ENCODE results near the gene STAT3. TPM values are rescaled to one million over a fixed set of nuclear protein-coding genes. Genes with fewer than 3 reads are reported as not detected.

The STAT3 gene
- total and polyA plus RNA-seq, 8 donors, result 31.3 to 207 (median 104) TPM

DNA sequence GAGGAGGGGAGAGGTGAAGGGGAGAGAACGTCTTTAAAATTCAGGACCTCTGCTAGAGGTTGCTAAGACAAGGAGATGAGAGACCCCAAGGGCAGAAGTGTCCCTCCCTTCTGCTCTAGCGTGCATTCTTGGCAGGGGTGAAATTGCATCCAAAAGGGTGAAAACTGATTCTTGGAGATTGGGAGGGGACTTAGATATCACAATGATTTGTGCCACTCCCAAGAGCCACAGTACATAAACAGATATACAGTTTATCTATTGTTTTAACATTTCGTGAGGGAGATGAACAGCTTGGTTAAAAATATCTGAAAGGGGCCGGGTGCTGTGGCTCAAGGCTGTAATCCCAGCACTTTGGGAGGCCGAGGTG, 22.1 kb upstream of the STAT3 start:
- H3K27ac ChIP-seq, result peak overlapping the region; percentile 39 to 90 (median 81)
- WGBS, 5 donors, result 49 to 72% (median 66%) methylated on average over 5 of the region's 5 CpGs
- intact Hi-C loops (cut with DNase I; ENCODE audit: low total_unique reads), result no loop called here
- H3K4me3 ChIP-seq, result no peak overlapping the region
- no peaks in the 10 kb centered on the region for H3K27me3 ChIP-seq
- TF ChIP-seq POLR2AphosphoS5 (IDR thresholded peaks at IDR 0.05) (no peak), POLR2A (IDR thresholded peaks at IDR 0.05) (no peak), EP300 (IDR thresholded peaks at IDR 0.05) (no peak)
- TF ChIP-seq, protein P1, sequence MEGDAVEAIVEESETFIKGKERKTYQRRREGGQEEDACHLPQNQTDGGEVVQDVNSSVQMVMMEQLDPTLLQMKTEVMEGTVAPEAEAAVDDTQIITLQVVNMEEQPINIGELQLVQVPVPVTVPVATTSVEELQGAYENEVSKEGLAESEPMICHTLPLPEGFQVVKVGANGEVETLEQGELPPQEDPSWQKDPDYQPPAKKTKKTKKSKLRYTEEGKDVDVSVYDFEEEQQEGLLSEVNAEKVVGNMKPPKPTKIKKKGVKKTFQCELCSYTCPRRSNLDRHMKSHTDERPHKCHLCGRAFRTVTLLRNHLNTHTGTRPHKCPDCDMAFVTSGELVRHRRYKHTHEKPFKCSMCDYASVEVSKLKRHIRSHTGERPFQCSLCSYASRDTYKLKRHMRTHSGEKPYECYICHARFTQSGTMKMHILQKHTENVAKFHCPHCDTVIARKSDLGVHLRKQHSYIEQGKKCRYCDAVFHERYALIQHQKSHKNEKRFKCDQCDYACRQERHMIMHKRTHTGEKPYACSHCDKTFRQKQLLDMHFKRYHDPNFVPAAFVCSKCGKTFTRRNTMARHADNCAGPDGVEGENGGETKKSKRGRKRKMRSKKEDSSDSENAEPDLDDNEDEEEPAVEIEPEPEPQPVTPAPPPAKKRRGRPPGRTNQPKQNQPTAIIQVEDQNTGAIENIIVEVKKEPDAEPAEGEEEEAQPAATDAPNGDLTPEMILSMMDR (IDR thresholded peaks at IDR 0.05), result no peak
- no peaks in the 10 kb centered on the region for H3K36me3 ChIP-seq
- peaks cover 60 to 99% (median 80%) of the 10 kb centered on the region in 4 donors for H3K4me1 ChIP-seq
- no peaks in the 10 kb centered on the region for H3K9me3 ChIP-seq
- DNase-seq, result no peak

DNA sequence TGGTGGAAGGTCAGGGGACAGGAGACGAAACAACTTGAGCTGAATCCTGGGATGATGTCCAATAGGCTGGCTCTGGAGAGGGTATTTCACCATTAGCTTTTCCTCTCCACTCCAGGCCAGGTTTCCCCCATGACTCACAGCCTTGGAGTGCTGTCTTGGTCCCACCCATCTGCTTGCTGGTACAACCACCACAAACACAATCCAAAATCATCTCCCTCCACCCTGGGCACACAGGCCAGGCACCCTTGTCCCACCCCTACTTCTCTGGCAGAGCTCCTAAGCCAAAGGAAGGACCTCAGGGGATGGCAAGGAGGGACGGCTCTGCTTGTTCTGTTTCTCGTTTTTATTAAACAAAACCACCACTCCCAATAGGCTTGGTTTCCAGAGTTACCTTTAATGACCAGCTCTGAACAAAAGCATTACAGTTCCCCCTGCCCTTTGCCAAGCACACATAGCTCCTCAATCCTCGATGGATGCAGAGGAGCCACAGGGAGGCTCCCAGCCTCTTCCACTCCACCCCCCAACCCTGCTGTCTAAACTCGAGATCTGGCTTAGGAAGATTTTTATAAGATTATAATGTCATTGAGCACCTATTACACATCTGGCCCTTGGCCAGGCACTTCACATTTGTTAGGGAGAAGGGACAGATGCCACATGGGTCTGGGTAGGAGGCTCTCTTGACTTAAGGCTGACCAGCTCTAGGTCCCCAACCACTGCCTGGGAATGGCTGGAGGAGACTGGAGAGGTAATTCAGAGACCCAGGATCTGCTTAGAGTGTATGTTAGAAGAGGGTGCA, 21.5 kb upstream of the STAT3 start:
- H3K4me3 ChIP-seq, result no peak overlapping the region
- TF ChIP-seq, protein P1 (IDR thresholded peaks at IDR 0.05), result no peak
- TF ChIP-seq POLR2A (IDR thresholded peaks at IDR 0.05) (no peak), POLR2AphosphoS5 (IDR thresholded peaks at IDR 0.05) (peak; percentile 30 to 65 (median 42))
- H3K36me3 ChIP-seq, result peaks cover 2 to 6% (median 5%) of the 10 kb centered on the region in 4 donors
- H3K27ac ChIP-seq, result peak overlapping the region; percentile 52 to 90 (median 81)
- H3K4me1 ChIP-seq, result peaks cover 57 to 99% (median 77%) of the 10 kb centered on the region in 4 donors
- intact Hi-C loops (cut with DNase I; ENCODE audit: low total_unique reads), result no loop called here
- no peaks in the 10 kb centered on the region for H3K9me3 ChIP-seq
- H3K27me3 ChIP-seq, result no peaks in the 10 kb centered on the region
- WGBS, 5 donors, result 17 to 38% (median 24%) methylated on average over 4 to 5 of the region's 5 CpGs
- DNase-seq, result peak; percentile 40 to 49

DNA sequence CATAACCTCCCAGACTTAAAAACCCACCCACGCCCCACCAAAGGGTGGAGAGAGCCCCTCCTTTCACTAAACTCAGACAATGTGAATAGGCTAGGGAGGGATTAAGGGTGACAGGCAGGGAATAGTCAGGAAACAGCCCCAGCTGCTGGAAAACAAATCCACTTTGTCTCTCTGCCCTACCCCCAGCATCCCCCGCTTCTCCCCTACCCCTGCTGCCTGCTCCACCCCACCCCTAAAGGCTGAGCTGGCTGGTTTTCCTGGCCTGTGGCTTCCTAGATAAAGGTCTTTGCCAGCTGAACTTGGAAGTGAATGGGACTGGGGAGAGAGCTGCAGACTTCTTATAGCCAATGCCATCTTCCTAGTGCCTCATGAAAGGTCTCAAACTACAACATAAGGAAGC, 19.8 kb upstream of the STAT3 start:
- DNase-seq, result peak in 1 of 2 donors; percentile 58
- Histone ChIP-seq H3K4me3 (no peak overlapping the region), H3K4me1 (peaks cover 54 to 100% (median 69%) of the 10 kb centered on the region in 4 donors), H3K27ac (peak overlapping the region in 4 of 5 donors; percentile 81 to 90 (median 82)), H3K27me3 (no peaks in the 10 kb centered on the region), H3K9me3 (no peaks in the 10 kb centered on the region), H3K36me3 (peaks cover 9 to 22% (median 22%) of the 10 kb centered on the region in 4 donors)
- intact Hi-C loops (cut with DNase I; ENCODE audit: low total_unique reads), result no loop called here
- WGBS, 5 donors, result 44 to 85% (median 74%) methylated on average over 2 of the region's 2 CpGs
- TF ChIP-seq, protein P1 (IDR thresholded peaks at IDR 0.05), result no peak
- no peak for TF ChIP-seq POLR2AphosphoS5 (IDR thresholded peaks at IDR 0.05)
- no peak for TF ChIP-seq EP300 (IDR thresholded peaks at IDR 0.05)
- TF ChIP-seq POLR2A (IDR thresholded peaks at IDR 0.05), result no peak

DNA sequence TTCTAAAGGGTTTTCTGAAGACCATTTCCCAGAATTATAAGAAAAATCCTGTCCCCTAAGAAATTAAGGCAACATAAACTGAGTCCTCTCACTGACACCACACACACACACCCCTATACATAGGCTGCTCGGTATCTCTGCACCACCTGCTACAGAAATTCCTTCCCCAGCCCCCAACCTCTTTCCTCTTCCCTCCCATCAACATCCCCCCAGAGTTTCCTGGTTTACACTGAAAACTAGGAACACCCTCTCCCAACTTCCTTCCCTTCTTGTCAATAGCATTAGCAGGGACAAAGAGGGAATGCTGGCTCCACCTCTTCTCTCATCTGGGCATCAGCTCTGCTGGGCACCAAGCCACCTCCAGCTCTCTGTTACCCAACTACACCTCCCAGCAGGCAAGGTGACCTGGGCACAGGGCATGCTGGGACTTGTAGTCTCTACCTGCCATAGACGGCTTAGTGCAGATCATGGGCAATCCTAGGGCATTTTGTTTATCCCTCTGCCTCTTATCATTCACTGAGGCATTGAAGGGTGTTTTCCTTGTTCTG, 19.1 kb upstream of the STAT3 start:
- DNase-seq, result peak; percentile 93
- intact Hi-C loops (cut with DNase I; ENCODE audit: low total_unique reads), result no loop called here
- no peak overlapping the region for H3K4me3 ChIP-seq
- H3K27me3 ChIP-seq, result no peaks in the 10 kb centered on the region
- peaks cover 9 to 28% (median 24%) of the 10 kb centered on the region in 4 donors for H3K36me3 ChIP-seq
- no peaks in the 10 kb centered on the region for H3K9me3 ChIP-seq
- peaks cover 56 to 100% (median 72%) of the 10 kb centered on the region in 4 donors for H3K4me1 ChIP-seq
- 6 to 18% (median 15%) methylated on average over 2 of the region's 2 CpGs for WGBS, 5 donors
- TF ChIP-seq POLR2A (IDR thresholded peaks at IDR 0.05) (no peak), POLR2AphosphoS5 (IDR thresholded peaks at IDR 0.05) (peak; percentile 54 to 90 (median 85)), EP300 (IDR thresholded peaks at IDR 0.05) (no peak)
- TF ChIP-seq, protein P1 (IDR thresholded peaks at IDR 0.05), result peak in 1 of 7 experiments; percentile 20
- H3K27ac ChIP-seq, result peak overlapping the region in 4 of 5 donors; percentile 81 to 90 (median 82)

Measured in stomach (tissue), 9 donors.